Measurements from ENCODE around the gene PEPD.

- TF ChIP-seq CTCF (IDR thresholded peaks at IDR 0.05; ENCODE audit: low read length): no peak
- no peak for TF ChIP-seq EZH2 (IDR thresholded peaks at IDR 0.05; ENCODE audit: borderline replicate concordance, low read length)
Observed at GRCh38 chr19:33492090-33492489, 29.5 kb downstream of the PEPD start.

All from OCI-LY1 (cell line).